PC-3 (cell line): Measurements from ENCODE around the gene DHX32. TPM values are rescaled to one million over a fixed set of nuclear protein-coding genes. Genes with fewer than 3 reads are reported as not detected.

Experiments used
- ATAC-seq: fragments of 200-7000 bp; cut with Tn5 transposase; 2 replicates; pipeline ENCODE4 v1.9.1; 2020; ENCODE audit warnings: mild to moderate bottlenecking, moderate library complexity
- BruUV-seq: library from RNA; stranded (reverse); fragments of 400-500 nt; replicated peaks from 2 replicates; lab custom pipeline; 2021; lab: Mats Ljungman, UMichigan
- CTCF ChIA-PET: fragments of 300-600 bp; sonication (Branson Sonifier 250); formaldehyde crosslinking; loops from one replicate; lab custom pipeline; 2022; ENCODE audit warnings: antibody characterized with exemption; lab: Charles Lee
- POLR2A ChIA-PET: fragments of 300-600 bp; sonication (Branson Sonifier 250); formaldehyde crosslinking; loops from one replicate; lab custom pipeline; 2022; ENCODE audit warnings: antibody characterized with exemption; ENCODE audit not compliant: unreplicated experiment; lab: Charles Lee
- DNase-seq: peaks from one replicate; pipeline ENCODE4 v3.0.0-alpha.2; 2015
- H2AFZ ChIP-seq: fragments of 300-600 bp; sonication (generic); 2 replicates; pipeline ENCODE4 v1.6.0; 2016; ENCODE audit warnings: antibody characterized with exemption, low read length
- H3F3A ChIP-seq: fragments of 300-600 bp; sonication (generic); one replicate; pipeline ENCODE4 v1.6.0; 2017; ENCODE audit warnings: antibody characterized with exemption, low read length, control low read depth, mild to moderate bottlenecking; ENCODE audit not compliant: unreplicated experiment
- H3K27ac ChIP-seq: fragments of 300-600 bp; sonication (generic); 2 replicates; pipeline ENCODE4 v1.5.1; 2016; ENCODE audit warnings: mild to moderate bottlenecking, low read length
- H3K27me3 ChIP-seq: fragments of 300-600 bp; sonication (generic); 2 replicates; pipeline ENCODE4 v1.6.1; 2016; ENCODE audit warnings: low read length, mixed read lengths
- H3K36me3 ChIP-seq: fragments of 300-600 bp; sonication (generic); 2 replicates; pipeline ENCODE4 v1.6.1; 2016; ENCODE audit warnings: low read depth, mixed run types, low read length, mixed read lengths
- H3K4me1 ChIP-seq: fragments of 300-600 bp; sonication (generic); 2 replicates; pipeline ENCODE4 v1.5.1; 2016; ENCODE audit warnings: low read length; ENCODE audit not compliant: insufficient read depth
- H3K4me2 ChIP-seq: fragments of 300-600 bp; sonication (generic); 2 replicates; pipeline ENCODE4 v1.6.0; 2016; ENCODE audit warnings: low read length
- H3K4me3 ChIP-seq: fragments of 300-600 bp; sonication (generic); 2 replicates; pipeline ENCODE4 v1.5.1; 2016; ENCODE audit warnings: mild to moderate bottlenecking, low read length, mixed read lengths
- H3K79me2 ChIP-seq: fragments of 300-600 bp; sonication (generic); 2 replicates; pipeline ENCODE4 v1.6.1; 2017; ENCODE audit warnings: low read length, mixed read lengths
- H3K9ac ChIP-seq: fragments of 300-600 bp; sonication (generic); 2 replicates; pipeline ENCODE4 v1.6.0; 2016; ENCODE audit warnings: mild to moderate bottlenecking, low read length
- H3K9me2 ChIP-seq: fragments of 300-600 bp; sonication (generic); replicated peaks from 2 replicates; pipeline ENCODE4 v1.6.1; 2016; ENCODE audit warnings: mixed run types, low read length, mixed read lengths
- H3K9me3 ChIP-seq: fragments of 300-600 bp; sonication (generic); 2 replicates; pipeline ENCODE4 v1.6.1; 2016; ENCODE audit warnings: low read length, mixed read lengths
- H4K20me1 ChIP-seq: fragments of 300-600 bp; sonication (generic); 2 replicates; pipeline ENCODE4 v1.6.1; 2016; ENCODE audit warnings: low read length, mixed read lengths
- EZH2 ChIP-seq: fragments of 300-600 bp; sonication (generic); IDR thresholded peaks from one replicate; pipeline ENCODE4 v1.6.1; 2017; ENCODE audit warnings: antibody characterized with exemption, mild to moderate bottlenecking, low read length; ENCODE audit not compliant: unreplicated experiment
- EZH2phosphoT487 ChIP-seq: fragments of 300-600 bp; sonication (generic); IDR thresholded peaks from 2 replicates; pipeline ENCODE4 v1.6.1; 2018; ENCODE audit warnings: mild to moderate bottlenecking, antibody characterized with exemption, low read length, borderline replicate concordance
- intact Hi-C: fragments of 100-400 bp; cut with micrococcal nuclease; formaldehyde crosslinking; loops from 2 replicates; pipeline ENCODE4 v1.9.0; 2023
- total RNA-seq: library from RNA; depleted of rRNA; stranded (reverse); fragments of >200 nt; gene quantifications from 2 replicates; pipeline ENCODE4 v1.2.3, GENCODE V29; 2014
- TF ChIP-seq, protein P1 (sequence below): fragments of 300-600 bp; sonication (generic); conservative IDR thresholded peaks from 2 replicates; pipeline ENCODE4 v1.5.1; 2017; ENCODE audit warnings: antibody characterized with exemption, low read depth, mild to moderate bottlenecking, low read length

The DHX32 gene
- total RNA-seq, 1 experiment from 2014 or later, result 38.7 TPM

DNA sequence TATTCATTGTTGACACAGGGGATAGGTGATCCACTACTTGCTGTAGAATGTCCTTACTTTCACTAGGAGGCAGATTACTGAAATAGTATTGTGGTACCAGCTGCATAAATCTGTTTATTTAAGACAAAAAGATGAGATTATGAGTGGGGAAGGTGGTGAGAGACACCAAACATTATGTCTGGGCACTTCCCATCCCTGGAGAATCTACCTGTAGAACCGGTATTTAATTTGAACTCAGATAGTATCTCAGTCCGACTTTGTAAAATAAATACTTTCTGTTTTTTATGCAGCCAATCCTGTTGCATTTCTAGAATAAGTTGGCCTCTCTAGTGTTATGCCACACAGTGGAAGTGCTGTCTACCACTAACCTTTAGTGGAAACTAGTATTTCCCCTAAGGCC, 44.3 kb downstream of the DHX32 start:
- Histone ChIP-seq H3K4me1 (peaks cover 15% of the 10 kb centered on the region), H3K4me2 (no peak overlapping the region), H3K4me3 (no peak overlapping the region), H2AFZ (no peak overlapping the region), H3K27ac (no peak overlapping the region), H3K9me3 (no peaks in the 10 kb centered on the region), H3F3A (peaks cover 7% of the 10 kb centered on the region), H3K27me3 (no peaks in the 10 kb centered on the region), H3K79me2 (no peaks in the 10 kb centered on the region), H3K36me3 (peaks cover 57% of the 10 kb centered on the region), H4K20me1 (no peaks in the 10 kb centered on the region), H3K9me2 (no peaks in the 10 kb centered on the region), H3K9ac (no peak overlapping the region)
- ChIA-PET CTCF (no interaction called here), POLR2A (no interaction called here)
- no peak for TF ChIP-seq EZH2phosphoT487
- no peak for TF ChIP-seq EZH2
- TF ChIP-seq, protein P1, sequence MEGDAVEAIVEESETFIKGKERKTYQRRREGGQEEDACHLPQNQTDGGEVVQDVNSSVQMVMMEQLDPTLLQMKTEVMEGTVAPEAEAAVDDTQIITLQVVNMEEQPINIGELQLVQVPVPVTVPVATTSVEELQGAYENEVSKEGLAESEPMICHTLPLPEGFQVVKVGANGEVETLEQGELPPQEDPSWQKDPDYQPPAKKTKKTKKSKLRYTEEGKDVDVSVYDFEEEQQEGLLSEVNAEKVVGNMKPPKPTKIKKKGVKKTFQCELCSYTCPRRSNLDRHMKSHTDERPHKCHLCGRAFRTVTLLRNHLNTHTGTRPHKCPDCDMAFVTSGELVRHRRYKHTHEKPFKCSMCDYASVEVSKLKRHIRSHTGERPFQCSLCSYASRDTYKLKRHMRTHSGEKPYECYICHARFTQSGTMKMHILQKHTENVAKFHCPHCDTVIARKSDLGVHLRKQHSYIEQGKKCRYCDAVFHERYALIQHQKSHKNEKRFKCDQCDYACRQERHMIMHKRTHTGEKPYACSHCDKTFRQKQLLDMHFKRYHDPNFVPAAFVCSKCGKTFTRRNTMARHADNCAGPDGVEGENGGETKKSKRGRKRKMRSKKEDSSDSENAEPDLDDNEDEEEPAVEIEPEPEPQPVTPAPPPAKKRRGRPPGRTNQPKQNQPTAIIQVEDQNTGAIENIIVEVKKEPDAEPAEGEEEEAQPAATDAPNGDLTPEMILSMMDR, result no peak
- BruUV-seq, result no TSS peak
- intact Hi-C loops, result no loop called here
- DNase-seq (peak; percentile 31), ATAC-seq (no peak; the same call in 1 of the 2 replicates)

DNA sequence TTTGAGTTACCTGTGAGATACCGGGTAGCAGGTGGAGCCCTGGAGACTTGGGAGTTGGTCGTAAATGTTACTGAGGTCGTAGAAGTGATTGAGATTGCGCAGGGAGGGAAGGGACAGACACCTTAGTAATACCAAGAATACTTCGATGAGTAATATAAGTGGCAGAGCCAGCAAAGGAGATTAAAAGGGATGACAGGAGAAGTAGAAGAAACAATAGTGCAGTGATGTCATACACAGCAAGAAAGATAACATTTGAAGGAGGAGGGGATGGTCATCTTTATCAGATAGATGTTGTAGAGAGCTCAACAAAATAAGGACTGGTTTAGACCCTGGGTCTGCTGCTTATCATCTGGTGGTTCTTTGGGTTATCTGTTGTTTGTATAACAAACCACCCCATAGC, 52.8 kb downstream of the DHX32 start:
- CTCF ChIA-PET, result no interaction called here
- Histone ChIP-seq H3K79me2 (peaks cover 77% of the 10 kb centered on the region), H3K4me2 (no peak overlapping the region), H3K4me1 (peaks cover 23% of the 10 kb centered on the region), H3K36me3 (peaks cover 63% of the 10 kb centered on the region), H3K27ac (no peak overlapping the region), H3K9ac (no peak overlapping the region), H2AFZ (no peak overlapping the region), H4K20me1 (peaks cover 49% of the 10 kb centered on the region), H3K9me2 (no peaks in the 10 kb centered on the region), H3K9me3 (no peaks in the 10 kb centered on the region), H3F3A (no peaks in the 10 kb centered on the region), H3K4me3 (no peak overlapping the region), H3K27me3 (no peaks in the 10 kb centered on the region)
- DNase-seq, result no peak
- POLR2A ChIA-PET, result no interaction called here
- ATAC-seq, result no peak
- TF ChIP-seq, protein P1, result no peak
- TF ChIP-seq EZH2phosphoT487, result no peak
- BruUV-seq, result no TSS peak
- intact Hi-C loops, result loop anchor here (10.0 kb wide), 1 partner anchor 104 kb away; no protein-coding TSS in a partner anchor

DNA sequence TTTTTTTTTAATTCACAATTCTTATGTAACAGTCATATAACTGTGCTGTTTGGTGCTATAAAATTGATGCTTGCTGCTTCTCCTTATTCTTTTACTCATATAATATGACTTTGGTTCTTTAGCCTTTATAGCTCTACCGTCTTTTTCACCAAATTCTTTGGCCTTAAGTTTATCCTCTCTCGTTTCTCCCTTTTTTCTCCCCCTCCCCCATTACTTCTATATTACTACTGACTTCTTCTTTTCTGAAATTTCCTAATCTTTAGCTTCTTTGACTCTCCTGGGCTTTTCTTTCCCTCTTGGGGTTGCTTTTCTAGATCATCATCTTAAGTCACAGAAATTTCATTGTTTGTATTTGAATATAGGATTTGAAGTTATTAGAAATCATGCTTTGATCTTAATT, 54.0 kb downstream of the DHX32 start:
- TF ChIP-seq, protein P1, result no peak
- TF ChIP-seq EZH2, result no peak
- no peak for TF ChIP-seq EZH2phosphoT487
- Histone ChIP-seq H3K36me3 (peaks cover 61% of the 10 kb centered on the region), H2AFZ (no peak overlapping the region), H3F3A (no peaks in the 10 kb centered on the region), H3K9ac (no peak overlapping the region), H3K9me2 (no peaks in the 10 kb centered on the region), H3K9me3 (no peaks in the 10 kb centered on the region), H3K4me1 (peaks cover 23% of the 10 kb centered on the region), H3K4me2 (no peak overlapping the region), H3K79me2 (peaks cover 87% of the 10 kb centered on the region), H4K20me1 (peaks cover 49% of the 10 kb centered on the region), H3K27ac (no peak overlapping the region), H3K4me3 (no peak overlapping the region), H3K27me3 (no peaks in the 10 kb centered on the region)
- intact Hi-C loops, result loop anchor here (10.0 kb wide), 1 partner anchor 102 kb away; no protein-coding TSS in a partner anchor
- no TSS peak for BruUV-seq
- DNase-seq (no peak), ATAC-seq (no peak)
- ChIA-PET POLR2A (no interaction called here), CTCF (no interaction called here)
